GM23338 (cell line): Measurements from ENCODE around the gene SLC22A5. TPM values are rescaled to one million over a fixed set of nuclear protein-coding genes. Genes with fewer than 3 reads are reported as not detected.

Experiments used
- ATAC-seq: fragments of 200-7000 bp; cut with Tn5 transposase; 3 replicates; pipeline ENCODE4 v1.9.1; 2020
- DNase-seq: peaks from one replicate; pipeline ENCODE4 v3.0.0-alpha.2; 2015; ENCODE audit warnings: low spot score
- H2AFZ ChIP-seq: fragments of 200-600 bp; sonication (generic); 2 replicates; pipeline ENCODE4 v1.8.0; 2016; ENCODE audit warnings: antibody characterized with exemption, mild to moderate bottlenecking, moderate library complexity
- H3F3A ChIP-seq: fragments of 200-600 bp; sonication (generic); replicated peaks from 2 replicates; pipeline ENCODE4 v1.8.0; 2017; ENCODE audit warnings: antibody characterized with exemption, mixed run types, low read depth
- H3K27ac ChIP-seq: fragments of 200-600 bp; sonication (generic); 2 replicates; pipeline ENCODE4 v1.6.1; 2016; ENCODE audit warnings: low read depth
- H3K27me3 ChIP-seq: fragments of 200-600 bp; sonication (generic); 2 replicates; pipeline ENCODE4 v1.8.0; 2016; ENCODE audit warnings: mild to moderate bottlenecking, mixed run types, moderate library complexity; ENCODE audit not compliant: insufficient read depth
- H3K36me3 ChIP-seq: fragments of 200-600 bp; sonication (generic); 2 replicates; pipeline ENCODE4 v1.8.0; 2016; ENCODE audit warnings: mild to moderate bottlenecking; ENCODE audit not compliant: insufficient read depth
- H3K4me1 ChIP-seq: fragments of 200-600 bp; sonication (generic); 2 replicates; pipeline ENCODE4 v1.8.0; 2016; ENCODE audit warnings: mild to moderate bottlenecking, moderate library complexity; ENCODE audit not compliant: insufficient read depth
- H3K4me2 ChIP-seq: fragments of 200-600 bp; sonication (generic); 2 replicates; pipeline ENCODE4 v1.7.1; 2017; ENCODE audit warnings: mixed run types
- H3K4me3 ChIP-seq: fragments of 200-600 bp; sonication (generic); 2 replicates; pipeline ENCODE4 v1.6.1; 2016; ENCODE audit warnings: mixed run types
- H3K79me2 ChIP-seq: fragments of 200-600 bp; sonication (generic); replicated peaks from 2 replicates; pipeline ENCODE4 v1.8.0; 2017; ENCODE audit warnings: mild to moderate bottlenecking; ENCODE audit not compliant: insufficient read depth
- H3K9me2 ChIP-seq: fragments of 200-600 bp; sonication (generic); 2 replicates; pipeline ENCODE4 v1.8.0; 2017; ENCODE audit not compliant: insufficient read depth
- H4K20me1 ChIP-seq: fragments of 200-600 bp; sonication (generic); replicated peaks from 2 replicates; pipeline ENCODE4 v1.8.0; 2017; ENCODE audit warnings: mild to moderate bottlenecking; ENCODE audit not compliant: insufficient read depth
- H3K27ac Mint-ChIP-seq: 2 replicates; pipeline ENCODE4 v1.8.0; 2020; ENCODE audit warnings: inconsistent platforms, mild to moderate bottlenecking, moderate library complexity, mixed read lengths
- H3K27me3 Mint-ChIP-seq: 3 replicates; pipeline ENCODE4 v1.8.0; 2022; ENCODE audit warnings: low read depth, mild to moderate bottlenecking, moderate library complexity, mixed read lengths, inconsistent platforms; ENCODE audit not compliant: insufficient read depth, poor library complexity
- H3K36me3 Mint-ChIP-seq: 3 replicates; pipeline ENCODE4 v1.8.0; 2021; ENCODE audit warnings: low read depth, mild to moderate bottlenecking, inconsistent platforms, moderate library complexity, mixed read lengths
- H3K4me1 Mint-ChIP-seq: 3 replicates; pipeline ENCODE4 v1.8.0; 2020; ENCODE audit warnings: mild to moderate bottlenecking, inconsistent platforms, mixed read lengths
- H3K4me3 Mint-ChIP-seq: 3 replicates; pipeline ENCODE4 v1.8.0; 2021; ENCODE audit warnings: moderate library complexity, mild to moderate bottlenecking, inconsistent platforms, mixed read lengths
- H3K9me3 Mint-ChIP-seq: 3 replicates; pipeline ENCODE4 v1.8.0; 2020; ENCODE audit warnings: moderate library complexity, mild to moderate bottlenecking, inconsistent platforms, mixed read lengths
- CREB1 ChIP-seq: fragments of 250-450 bp; sonication (Bioruptor Pico); IDR thresholded peaks from 2 replicates; pipeline ENCODE4 v1.5.0; 2020; ENCODE audit warnings: low read depth, mild to moderate bottlenecking, moderate library complexity
- EZH2 ChIP-seq: fragments of 200-600 bp; sonication (generic); IDR thresholded peaks from one replicate; pipeline ENCODE4 v1.8.0; 2017; ENCODE audit warnings: antibody characterized with exemption, mild to moderate bottlenecking, low read depth; ENCODE audit not compliant: unreplicated experiment
- JUNB ChIP-seq: IDR thresholded peaks from one replicate; pipeline ENCODE4 v1.6.1; 2016; ENCODE audit warnings: antibody characterized with exemption; ENCODE audit not compliant: unreplicated experiment
- POLR2AphosphoS5 ChIP-seq: IDR thresholded peaks from 2 replicates; pipeline ENCODE4 v1.6.1; 2016; ENCODE audit warnings: antibody characterized with exemption, low read depth
- STAT1 ChIP-seq: IDR thresholded peaks from one replicate; pipeline ENCODE4 v1.6.1; 2016; ENCODE audit warnings: antibody characterized with exemption; ENCODE audit not compliant: unreplicated experiment
- ZNF114 ChIP-seq: fragments of 250-450 bp; sonication (Bioruptor Pico); IDR thresholded peaks from 2 replicates; pipeline ENCODE4 v1.5.0; 2020; ENCODE audit warnings: mild to moderate bottlenecking, moderate library complexity
- ZNF331 ChIP-seq: fragments of 250-450 bp; sonication (Bioruptor Pico); IDR thresholded peaks from 2 replicates; pipeline ENCODE4 v1.5.0; 2020; ENCODE audit warnings: low read depth, mild to moderate bottlenecking, moderate library complexity
- polyA plus RNA-seq: library from polyadenylated mRNA; unstranded; fragments of >200 nt; fragmentation: Nextera tagmentation; extraction: Ambion mirVana; gene quantifications from 2 replicates; pipeline ENCODE4 v1.2.1, GENCODE V29; 2016
- total RNA-seq: library from RNA; depleted of rRNA; stranded (reverse); fragments of >200 nt; shearing (Covaris generic); gene quantifications from 2 replicates; pipeline ENCODE4 v1.2.3, GENCODE V29; 2014
- TF ChIP-seq, protein P1 (sequence below): IDR thresholded peaks from one replicate; pipeline ENCODE4 v1.6.1; 2018; ENCODE audit warnings: antibody characterized with exemption; ENCODE audit not compliant: unreplicated experiment
- TF ChIP-seq, protein P2 (sequence below): IDR thresholded peaks from 2 replicates; pipeline ENCODE4 v1.6.1; 2016; ENCODE audit warnings: antibody characterized with exemption
- TF ChIP-seq, protein P3 (sequence below): fragments of 250-450 bp; sonication (Bioruptor Pico); IDR thresholded peaks from 2 replicates; pipeline ENCODE4 v1.5.0; 2020; ENCODE audit warnings: mild to moderate bottlenecking, moderate library complexity
- TF ChIP-seq, protein P4 (sequence below), 2 experiments: fragments of 200-600 bp in 1 of 2; sonication (generic) in 1 of 2; conservative IDR thresholded peaks; 2 replicates each; pipeline versions ENCODE4 v1.5.1 to v1.6.1; 2016 to 2017; ENCODE audit warnings: antibody characterized with exemption in 2 of 2, low read depth in 2 of 2, mild to moderate bottlenecking in 2 of 2, moderate library complexity in 1 of 2

SLC22A5 gene
- total and polyA plus RNA-seq, 2 experiments from 2014 or later = 1.9 to 2.4 TPM

DNA sequence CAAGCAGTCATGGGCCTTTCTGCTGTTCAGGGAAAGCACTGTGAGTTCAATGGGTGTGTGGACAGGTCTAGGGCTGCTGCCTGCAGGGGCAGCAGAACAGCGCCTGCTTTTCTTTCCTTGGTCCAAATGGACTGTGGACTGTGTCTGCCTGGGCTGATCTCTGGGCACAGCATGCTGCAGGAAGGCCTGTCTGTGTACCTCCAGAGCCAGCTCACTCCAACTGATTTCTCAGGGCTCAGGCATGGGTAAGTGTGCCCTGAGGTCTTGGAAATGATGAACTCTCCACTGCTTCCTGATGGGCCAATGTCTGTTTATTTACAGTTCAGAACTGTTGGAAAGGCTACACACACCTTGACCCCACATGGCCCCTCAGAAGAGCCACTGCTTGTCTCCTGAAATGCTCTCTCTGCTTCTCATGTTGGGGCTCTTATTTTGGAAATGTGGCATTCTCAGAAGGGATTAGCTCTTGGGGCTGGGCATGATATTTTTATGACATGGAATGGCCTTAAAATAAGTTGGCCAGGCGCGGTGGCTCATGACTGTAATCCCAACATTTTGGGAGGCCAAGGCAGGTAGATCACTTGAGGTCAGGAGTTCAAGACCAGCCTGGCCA lies 48.3 kb upstream of the SLC22A5 start (continued):
- TF ChIP-seq ZNF114 (CRISPR knock-in tag) (no peak), JUNB (no peak), CREB1 (CRISPR knock-in tag) (no peak), STAT1 (no peak)

DNA sequence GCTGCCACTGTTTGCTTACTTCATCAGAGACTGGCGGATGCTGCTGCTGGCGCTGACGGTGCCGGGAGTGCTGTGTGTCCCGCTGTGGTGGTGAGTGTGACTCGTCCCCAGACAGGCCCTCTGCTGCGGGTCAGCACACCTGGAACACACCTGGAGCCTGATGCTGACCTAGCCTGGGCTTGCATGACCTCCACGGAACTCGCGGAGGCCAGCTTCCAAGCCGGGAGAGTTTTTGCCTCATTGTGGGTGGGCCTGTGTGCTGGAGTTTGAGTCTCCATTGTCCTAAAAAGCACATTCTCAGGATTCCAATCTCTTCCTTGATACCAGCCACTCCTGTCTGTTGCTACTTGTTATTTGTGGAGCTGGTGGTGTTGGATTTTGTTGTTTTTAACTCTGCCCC lies 47.2 kb upstream of the SLC22A5 start:
- peak; percentile 87 for DNase-seq
- Histone ChIP-seq H3K79me2 (no peaks in the 10 kb centered on the region), H3K36me3 (no peaks in the 10 kb centered on the region), H2AFZ (no peak overlapping the region; the same call in 1 of the 2 replicates), H3K4me2 (peak overlapping the region; percentile 5; the same call in 1 of the 2 replicates), H4K20me1 (no peaks in the 10 kb centered on the region), H3F3A (no peaks in the 10 kb centered on the region), H3K27ac (peak overlapping the region; percentile 81), H3K4me1 (peaks cover 15% of the 10 kb centered on the region), H3K9me2 (no peaks in the 10 kb centered on the region), H3K27me3 (no peaks in the 10 kb centered on the region), H3K4me3 (no peak overlapping the region)
- peaks cover 22% of the 10 kb centered on the region for H3K4me1 Mint-ChIP-seq
- H3K27me3 Mint-ChIP-seq = peaks cover 2% of the 10 kb centered on the region
- no peaks in the 10 kb centered on the region for H3K36me3 Mint-ChIP-seq
- peak overlapping the region; percentile 44; the same call in 2 of the 3 replicates for H3K4me3 Mint-ChIP-seq
- ATAC-seq = peak; percentile 89
- TF ChIP-seq, protein P1, sequence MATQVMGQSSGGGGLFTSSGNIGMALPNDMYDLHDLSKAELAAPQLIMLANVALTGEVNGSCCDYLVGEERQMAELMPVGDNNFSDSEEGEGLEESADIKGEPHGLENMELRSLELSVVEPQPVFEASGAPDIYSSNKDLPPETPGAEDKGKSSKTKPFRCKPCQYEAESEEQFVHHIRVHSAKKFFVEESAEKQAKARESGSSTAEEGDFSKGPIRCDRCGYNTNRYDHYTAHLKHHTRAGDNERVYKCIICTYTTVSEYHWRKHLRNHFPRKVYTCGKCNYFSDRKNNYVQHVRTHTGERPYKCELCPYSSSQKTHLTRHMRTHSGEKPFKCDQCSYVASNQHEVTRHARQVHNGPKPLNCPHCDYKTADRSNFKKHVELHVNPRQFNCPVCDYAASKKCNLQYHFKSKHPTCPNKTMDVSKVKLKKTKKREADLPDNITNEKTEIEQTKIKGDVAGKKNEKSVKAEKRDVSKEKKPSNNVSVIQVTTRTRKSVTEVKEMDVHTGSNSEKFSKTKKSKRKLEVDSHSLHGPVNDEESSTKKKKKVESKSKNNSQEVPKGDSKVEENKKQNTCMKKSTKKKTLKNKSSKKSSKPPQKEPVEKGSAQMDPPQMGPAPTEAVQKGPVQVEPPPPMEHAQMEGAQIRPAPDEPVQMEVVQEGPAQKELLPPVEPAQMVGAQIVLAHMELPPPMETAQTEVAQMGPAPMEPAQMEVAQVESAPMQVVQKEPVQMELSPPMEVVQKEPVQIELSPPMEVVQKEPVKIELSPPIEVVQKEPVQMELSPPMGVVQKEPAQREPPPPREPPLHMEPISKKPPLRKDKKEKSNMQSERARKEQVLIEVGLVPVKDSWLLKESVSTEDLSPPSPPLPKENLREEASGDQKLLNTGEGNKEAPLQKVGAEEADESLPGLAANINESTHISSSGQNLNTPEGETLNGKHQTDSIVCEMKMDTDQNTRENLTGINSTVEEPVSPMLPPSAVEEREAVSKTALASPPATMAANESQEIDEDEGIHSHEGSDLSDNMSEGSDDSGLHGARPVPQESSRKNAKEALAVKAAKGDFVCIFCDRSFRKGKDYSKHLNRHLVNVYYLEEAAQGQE = no peak
- TF ChIP-seq, protein P2, sequence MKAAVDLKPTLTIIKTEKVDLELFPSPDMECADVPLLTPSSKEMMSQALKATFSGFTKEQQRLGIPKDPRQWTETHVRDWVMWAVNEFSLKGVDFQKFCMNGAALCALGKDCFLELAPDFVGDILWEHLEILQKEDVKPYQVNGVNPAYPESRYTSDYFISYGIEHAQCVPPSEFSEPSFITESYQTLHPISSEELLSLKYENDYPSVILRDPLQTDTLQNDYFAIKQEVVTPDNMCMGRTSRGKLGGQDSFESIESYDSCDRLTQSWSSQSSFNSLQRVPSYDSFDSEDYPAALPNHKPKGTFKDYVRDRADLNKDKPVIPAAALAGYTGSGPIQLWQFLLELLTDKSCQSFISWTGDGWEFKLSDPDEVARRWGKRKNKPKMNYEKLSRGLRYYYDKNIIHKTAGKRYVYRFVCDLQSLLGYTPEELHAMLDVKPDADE = no peak
- TF ChIP-seq CREB1 (CRISPR knock-in tag) (no peak), EZH2 (no peak), POLR2AphosphoS5 (no peak), ZNF331 (CRISPR knock-in tag) (no peak), JUNB (no peak)
- TF ChIP-seq, protein P3, sequence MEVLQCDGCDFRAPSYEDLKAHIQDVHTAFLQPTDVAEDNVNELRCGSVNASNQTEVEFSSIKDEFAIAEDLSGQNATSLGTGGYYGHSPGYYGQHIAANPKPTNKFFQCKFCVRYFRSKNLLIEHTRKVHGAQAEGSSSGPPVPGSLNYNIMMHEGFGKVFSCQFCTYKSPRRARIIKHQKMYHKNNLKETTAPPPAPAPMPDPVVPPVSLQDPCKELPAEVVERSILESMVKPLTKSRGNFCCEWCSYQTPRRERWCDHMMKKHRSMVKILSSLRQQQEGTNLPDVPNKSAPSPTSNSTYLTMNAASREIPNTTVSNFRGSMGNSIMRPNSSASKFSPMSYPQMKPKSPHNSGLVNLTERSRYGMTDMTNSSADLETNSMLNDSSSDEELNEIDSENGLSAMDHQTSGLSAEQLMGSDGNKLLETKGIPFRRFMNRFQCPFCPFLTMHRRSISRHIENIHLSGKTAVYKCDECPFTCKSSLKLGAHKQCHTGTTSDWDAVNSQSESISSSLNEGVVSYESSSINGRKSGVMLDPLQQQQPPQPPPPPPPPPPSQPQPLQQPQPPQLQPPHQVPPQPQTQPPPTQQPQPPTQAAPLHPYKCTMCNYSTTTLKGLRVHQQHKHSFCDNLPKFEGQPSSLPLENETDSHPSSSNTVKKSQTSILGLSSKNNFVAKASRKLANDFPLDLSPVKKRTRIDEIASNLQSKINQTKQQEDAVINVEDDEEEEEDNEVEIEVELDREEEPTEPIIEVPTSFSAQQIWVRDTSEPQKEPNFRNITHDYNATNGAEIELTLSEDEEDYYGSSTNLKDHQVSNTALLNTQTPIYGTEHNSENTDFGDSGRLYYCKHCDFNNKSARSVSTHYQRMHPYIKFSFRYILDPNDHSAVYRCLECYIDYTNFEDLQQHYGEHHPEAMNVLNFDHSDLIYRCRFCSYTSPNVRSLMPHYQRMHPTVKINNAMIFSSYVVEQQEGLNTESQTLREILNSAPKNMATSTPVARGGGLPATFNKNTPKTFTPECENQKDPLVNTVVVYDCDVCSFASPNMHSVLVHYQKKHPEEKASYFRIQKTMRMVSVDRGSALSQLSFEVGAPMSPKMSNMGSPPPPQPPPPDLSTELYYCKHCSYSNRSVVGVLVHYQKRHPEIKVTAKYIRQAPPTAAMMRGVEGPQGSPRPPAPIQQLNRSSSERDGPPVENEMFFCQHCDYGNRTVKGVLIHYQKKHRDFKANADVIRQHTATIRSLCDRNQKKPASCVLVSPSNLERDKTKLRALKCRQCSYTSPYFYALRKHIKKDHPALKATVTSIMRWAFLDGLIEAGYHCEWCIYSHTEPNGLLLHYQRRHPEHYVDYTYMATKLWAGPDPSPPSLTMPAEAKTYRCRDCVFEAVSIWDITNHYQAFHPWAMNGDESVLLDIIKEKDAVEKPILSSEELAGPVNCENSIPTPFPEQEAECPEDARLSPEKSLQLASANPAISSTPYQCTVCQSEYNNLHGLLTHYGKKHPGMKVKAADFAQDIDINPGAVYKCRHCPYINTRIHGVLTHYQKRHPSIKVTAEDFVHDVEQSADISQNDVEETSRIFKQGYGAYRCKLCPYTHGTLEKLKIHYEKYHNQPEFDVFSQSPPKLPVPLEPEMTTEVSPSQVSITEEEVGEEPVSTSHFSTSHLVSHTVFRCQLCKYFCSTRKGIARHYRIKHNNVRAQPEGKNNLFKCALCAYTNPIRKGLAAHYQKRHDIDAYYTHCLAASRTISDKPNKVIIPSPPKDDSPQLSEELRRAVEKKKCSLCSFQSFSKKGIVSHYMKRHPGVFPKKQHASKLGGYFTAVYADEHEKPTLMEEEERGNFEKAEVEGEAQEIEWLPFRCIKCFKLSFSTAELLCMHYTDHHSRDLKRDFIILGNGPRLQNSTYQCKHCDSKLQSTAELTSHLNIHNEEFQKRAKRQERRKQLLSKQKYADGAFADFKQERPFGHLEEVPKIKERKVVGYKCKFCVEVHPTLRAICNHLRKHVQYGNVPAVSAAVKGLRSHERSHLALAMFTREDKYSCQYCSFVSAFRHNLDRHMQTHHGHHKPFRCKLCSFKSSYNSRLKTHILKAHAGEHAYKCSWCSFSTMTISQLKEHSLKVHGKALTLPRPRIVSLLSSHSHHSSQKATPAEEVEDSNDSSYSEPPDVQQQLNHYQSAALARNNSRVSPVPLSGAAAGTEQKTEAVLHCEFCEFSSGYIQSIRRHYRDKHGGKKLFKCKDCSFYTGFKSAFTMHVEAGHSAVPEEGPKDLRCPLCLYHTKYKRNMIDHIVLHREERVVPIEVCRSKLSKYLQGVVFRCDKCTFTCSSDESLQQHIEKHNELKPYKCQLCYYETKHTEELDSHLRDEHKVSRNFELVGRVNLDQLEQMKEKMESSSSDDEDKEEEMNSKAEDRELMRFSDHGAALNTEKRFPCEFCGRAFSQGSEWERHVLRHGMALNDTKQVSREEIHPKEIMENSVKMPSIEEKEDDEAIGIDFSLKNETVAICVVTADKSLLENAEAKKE (CRISPR knock-in tag) = no peak
- TF ChIP-seq, protein P4, sequence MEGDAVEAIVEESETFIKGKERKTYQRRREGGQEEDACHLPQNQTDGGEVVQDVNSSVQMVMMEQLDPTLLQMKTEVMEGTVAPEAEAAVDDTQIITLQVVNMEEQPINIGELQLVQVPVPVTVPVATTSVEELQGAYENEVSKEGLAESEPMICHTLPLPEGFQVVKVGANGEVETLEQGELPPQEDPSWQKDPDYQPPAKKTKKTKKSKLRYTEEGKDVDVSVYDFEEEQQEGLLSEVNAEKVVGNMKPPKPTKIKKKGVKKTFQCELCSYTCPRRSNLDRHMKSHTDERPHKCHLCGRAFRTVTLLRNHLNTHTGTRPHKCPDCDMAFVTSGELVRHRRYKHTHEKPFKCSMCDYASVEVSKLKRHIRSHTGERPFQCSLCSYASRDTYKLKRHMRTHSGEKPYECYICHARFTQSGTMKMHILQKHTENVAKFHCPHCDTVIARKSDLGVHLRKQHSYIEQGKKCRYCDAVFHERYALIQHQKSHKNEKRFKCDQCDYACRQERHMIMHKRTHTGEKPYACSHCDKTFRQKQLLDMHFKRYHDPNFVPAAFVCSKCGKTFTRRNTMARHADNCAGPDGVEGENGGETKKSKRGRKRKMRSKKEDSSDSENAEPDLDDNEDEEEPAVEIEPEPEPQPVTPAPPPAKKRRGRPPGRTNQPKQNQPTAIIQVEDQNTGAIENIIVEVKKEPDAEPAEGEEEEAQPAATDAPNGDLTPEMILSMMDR (conservative IDR thresholded peaks at IDR 0.05; ENCODE audit: low read depth in 2 of 2) = no peak
- peak overlapping the region; percentile 92 for H3K27ac Mint-ChIP-seq
- no peaks in the 10 kb centered on the region for H3K9me3 Mint-ChIP-seq
